OCI-LY3 (cell line): ENCODE results near the gene KRTAP29-1.

Source experiments
- H2AFZ ChIP-seq: fragments of 200-600, 300-600 bp; shearing (Covaris generic); 2 replicates; pipeline ENCODE4 v1.6.0; 2014; ENCODE audit warnings: antibody characterized with exemption, low read depth, low read length
- H3K27ac ChIP-seq: fragments of 200-600, 300-600 bp; sonication (generic); 2 replicates; pipeline ENCODE4 v1.5.1; 2014; ENCODE audit warnings: mild to moderate bottlenecking, low read length, moderate library complexity, mixed read lengths
- H3K27me3 ChIP-seq: fragments of 200-600, 300-600 bp; sonication (generic); 2 replicates; pipeline ENCODE4 v1.6.1; 2014; ENCODE audit warnings: low read depth, low read length, mixed read lengths
- H3K36me3 ChIP-seq: fragments of 200-600, 300-600 bp; sonication (generic); replicated peaks from 2 replicates; pipeline ENCODE3; 2014; ENCODE audit warnings: low read depth, low read length, mixed read lengths
- H3K4me1 ChIP-seq: fragments of 300-600, 200-600 bp; sonication (generic); 2 replicates; pipeline ENCODE4 v1.6.1; 2014; ENCODE audit warnings: low read length, mixed read lengths
- H3K4me2 ChIP-seq: fragments of 200-600, 300-600 bp; sonication (generic); 2 replicates; pipeline ENCODE4 v1.6.1; 2014; ENCODE audit warnings: low read length, mixed read lengths
- H3K4me3 ChIP-seq: fragments of 300-600, 200-600 bp; sonication (generic); 2 replicates; pipeline ENCODE4 v1.5.1; 2014; ENCODE audit warnings: antibody characterized with exemption, mild to moderate bottlenecking, low read length, moderate library complexity
- H3K79me2 ChIP-seq: fragments of 300-600, 200-600 bp; shearing (Covaris generic); 2 replicates; pipeline ENCODE4 v1.6.1; 2014; ENCODE audit warnings: mild to moderate bottlenecking, low read length, mixed read lengths
- H3K9ac ChIP-seq: fragments of 300-600, 200-600 bp; shearing (Covaris generic); 2 replicates; pipeline ENCODE4 v1.6.0; 2014; ENCODE audit warnings: mild to moderate bottlenecking, low read length, moderate library complexity
- H3K9me3 ChIP-seq: fragments of 200-600, 300-600 bp; shearing (Covaris generic); 2 replicates; pipeline ENCODE4 v1.6.1; 2014; ENCODE audit warnings: low read length, mixed read lengths; ENCODE audit not compliant: insufficient read depth
- H4K20me1 ChIP-seq: fragments of 200-600, 300-600 bp; sonication (generic); 2 replicates; pipeline ENCODE4 v1.6.1; 2016; ENCODE audit warnings: low read length, mixed read lengths; ENCODE audit not compliant: insufficient read depth
- CTCF ChIP-seq: fragments of 200-600, 300-600 bp; sonication (generic); IDR thresholded peaks from 2 replicates; pipeline ENCODE4 v1.5.1; 2014; ENCODE audit warnings: antibody characterized with exemption, low read length, low read depth
- EZH2phosphoT487 ChIP-seq: fragments of 200-600 bp; shearing (Covaris generic); IDR thresholded peaks from 2 replicates; pipeline ENCODE4 v1.6.1; 2018; ENCODE audit warnings: antibody characterized with exemption, mixed run types, low read depth

The KRTAP29-1 gene

GRCh38 chr17:41333836-41334235 is 31.2 kb upstream of the KRTAP29-1 start:
- Histone ChIP-seq H3K4me1 (peaks cover 29% of the 10 kb centered on the region), H2AFZ (no peak overlapping the region), H3K9me3 (no peaks in the 10 kb centered on the region), H3K27me3 (no peaks in the 10 kb centered on the region), H4K20me1 (no peaks in the 10 kb centered on the region), H3K9ac (no peak overlapping the region), H3K4me3 (no peak overlapping the region), H3K79me2 (no peaks in the 10 kb centered on the region), H3K36me3 (no peaks in the 10 kb centered on the region), H3K4me2 (peak overlapping the region; percentile 41; the same call in 1 of the 2 replicates), H3K27ac (peak overlapping the region; percentile 54)
- no peak for TF ChIP-seq EZH2phosphoT487
- no peak for TF ChIP-seq CTCF

- no peak overlapping the region for H3K4me3 ChIP-seq
- H4K20me1 ChIP-seq, result no peaks in the 10 kb centered on the region
- peaks cover 23% of the 10 kb centered on the region for H3K4me1 ChIP-seq
- H3K27ac ChIP-seq, result no peak overlapping the region
- TF ChIP-seq EZH2phosphoT487, result no peak
- TF ChIP-seq CTCF, result no peak
- H3K9me3 ChIP-seq, result no peaks in the 10 kb centered on the region
- no peak overlapping the region for H2AFZ ChIP-seq
- H3K4me2 ChIP-seq, result no peak overlapping the region
- no peaks in the 10 kb centered on the region for H3K27me3 ChIP-seq
- no peaks in the 10 kb centered on the region for H3K79me2 ChIP-seq
- H3K36me3 ChIP-seq, result no peaks in the 10 kb centered on the region
- no peak overlapping the region for H3K9ac ChIP-seq
Measured at GRCh38 chr17:41333098-41333497, 30.4 kb upstream of the KRTAP29-1 start.

GRCh38 chr17:41332239-41332638 is 29.6 kb upstream of the KRTAP29-1 start:
- Histone ChIP-seq H3K36me3 (no peaks in the 10 kb centered on the region), H3K9me3 (no peaks in the 10 kb centered on the region), H3K4me1 (peaks cover 23% of the 10 kb centered on the region), H3K4me3 (no peak overlapping the region), H3K9ac (no peak overlapping the region), H4K20me1 (no peaks in the 10 kb centered on the region), H3K4me2 (no peak overlapping the region), H3K27me3 (no peaks in the 10 kb centered on the region), H3K27ac (no peak overlapping the region), H2AFZ (no peak overlapping the region), H3K79me2 (no peaks in the 10 kb centered on the region)
- TF ChIP-seq EZH2phosphoT487, result no peak
- TF ChIP-seq CTCF, result no peak

- Histone ChIP-seq H3K79me2 (no peaks in the 10 kb centered on the region), H3K9ac (no peak overlapping the region), H3K27me3 (no peaks in the 10 kb centered on the region), H3K9me3 (no peaks in the 10 kb centered on the region), H2AFZ (no peak overlapping the region), H4K20me1 (no peaks in the 10 kb centered on the region), H3K27ac (no peak overlapping the region), H3K4me3 (no peak overlapping the region), H3K4me1 (peaks cover 23% of the 10 kb centered on the region), H3K4me2 (no peak overlapping the region), H3K36me3 (no peaks in the 10 kb centered on the region)
- TF ChIP-seq CTCF (no peak), EZH2phosphoT487 (no peak)
Measured at GRCh38 chr17:41331606-41332005, 29.0 kb upstream of the KRTAP29-1 start.
